HG03342 (cell line): ENCODE measurements around the gene PCDHGA9.
"Not testable (repeated sequence)": the region's sequence is repeated elsewhere in the genome, so short reads cannot be mapped to it uniquely, and the experiment has no call there.

Experiments
- ATAC-seq: cut with Tn5 transposase; IDR thresholded peaks from one replicate; pipeline ENCODE4 v1.9.1; 2021; ENCODE audit warnings: mild to moderate bottlenecking, moderate library complexity; ENCODE audit not compliant: unreplicated experiment

The PCDHGA9 gene

GRCh38 chr5:141402553-141403243 is at the start of gene PCDHGA9:
Gene PCDHGA9, plus strand, starts transcription at chr5:141402778. Its CDS starts 175 bp downstream, at chr5:141402953.
- no peak for ATAC-seq

DNA sequence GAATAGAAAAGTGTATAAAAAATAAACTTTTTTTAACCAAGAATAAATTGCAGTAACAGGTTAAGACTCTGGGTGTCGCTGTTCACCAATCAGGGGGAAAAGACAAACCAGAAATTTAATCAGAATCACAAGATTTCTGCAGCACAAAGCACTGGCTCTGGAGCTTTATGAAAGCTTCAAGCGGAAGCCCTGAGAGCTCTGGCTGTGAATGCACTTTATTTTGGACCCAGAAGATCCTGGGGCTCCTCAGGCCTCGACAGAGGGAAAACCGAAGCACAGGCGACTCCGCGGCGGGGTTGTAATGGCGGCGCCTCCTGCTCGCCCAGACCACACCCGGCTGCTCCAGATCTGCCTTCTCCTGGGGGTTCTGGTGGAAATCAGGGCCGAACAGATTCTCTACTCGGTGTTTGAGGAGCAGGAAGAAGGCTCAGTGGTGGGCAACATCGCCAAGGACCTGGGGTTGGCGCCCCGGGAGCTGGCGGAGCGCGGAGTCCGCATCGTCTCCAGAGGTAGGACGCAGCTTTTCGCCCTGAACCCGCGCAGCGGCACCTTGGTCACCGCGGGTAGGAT is 47.6 kb upstream of the PCDHGA9 start, which contains the start of gene PCDHGA4:
Gene PCDHGA4 (plus strand): TSS at position 122 of the 570 bp plus-strand sequence. CDS start 87 bp downstream, at position 209.
- no peak for ATAC-seq

- ATAC-seq, result no peak
These were observed 46.9 kb upstream of the PCDHGA9 start for GRCh38 chr5:141355641-141356040.

- ATAC-seq, result no peak
These were observed 46.4 kb upstream of the PCDHGA9 start for GRCh38 chr5:141356133-141356532.

GRCh38 chr5:141356950-141357349 is 45.6 kb upstream of the PCDHGA9 start:
- ATAC-seq, result no peak

DNA sequence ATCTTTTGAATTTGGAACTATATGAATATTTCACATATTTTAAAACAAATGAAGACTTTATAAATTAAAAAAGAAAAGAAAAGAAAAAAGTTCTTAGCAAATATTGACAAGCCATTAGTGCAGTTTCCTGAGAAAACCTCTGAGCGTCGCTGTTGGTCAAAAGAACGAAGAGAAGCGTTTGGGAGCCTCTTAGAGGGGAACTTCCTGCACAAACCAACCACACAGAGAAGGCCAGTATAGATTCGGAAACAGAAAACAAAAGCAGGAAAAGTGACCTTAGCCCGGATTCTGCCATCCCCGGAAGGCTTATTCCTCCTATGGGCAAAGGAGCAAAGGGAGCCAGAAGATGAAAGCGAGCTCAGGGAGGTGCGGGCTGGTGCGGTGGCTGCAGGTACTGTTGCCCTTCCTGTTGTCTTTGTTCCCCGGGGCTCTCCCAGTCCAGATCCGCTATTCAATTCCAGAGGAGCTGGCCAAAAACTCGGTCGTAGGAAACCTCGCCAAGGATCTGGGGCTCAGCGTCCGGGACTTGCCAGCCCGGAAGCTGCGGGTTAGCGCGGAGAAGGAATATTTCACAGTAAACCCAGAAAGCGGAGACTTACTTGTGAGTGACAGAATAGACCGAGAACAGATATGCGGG is 42.7 kb upstream of the PCDHGA9 start, which contains the start of gene PCDHGB2:
Gene PCDHGB2 (plus strand): TSS at position 205 of the 637 bp plus-strand sequence. CDS start 142 bp downstream, at position 347.
- no peak for ATAC-seq

DNA sequence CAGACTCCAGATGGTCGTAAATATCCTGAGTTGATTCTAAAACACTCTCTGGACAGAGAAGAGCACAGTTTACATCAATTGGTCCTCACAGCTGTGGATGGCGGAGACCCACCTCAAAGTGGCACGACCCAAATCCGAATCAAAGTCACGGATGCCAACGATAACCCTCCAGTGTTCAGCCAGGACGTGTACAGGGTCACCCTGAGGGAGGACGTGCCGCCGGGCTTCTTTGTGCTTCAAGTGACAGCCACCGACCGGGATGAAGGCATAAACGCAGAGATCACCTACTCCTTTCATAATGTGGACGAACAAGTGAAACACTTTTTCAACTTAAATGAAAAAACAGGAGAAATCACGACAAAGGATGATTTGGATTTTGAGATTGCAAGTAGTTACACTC is 41.9 kb upstream of the PCDHGA9 start:
- ATAC-seq, result no peak

- no peak for ATAC-seq
These were observed 39.9 kb upstream of the PCDHGA9 start for GRCh38 chr5:141362719-141363118.

- ATAC-seq, result no peak
These were observed 38.5 kb upstream of the PCDHGA9 start, which contains the start of gene PCDHGA5 for GRCh38 chr5:141363952-141364660. Gene PCDHGA5, plus strand, starts transcription at chr5:141364162. Its CDS starts 169 bp downstream, at chr5:141364331.

DNA sequence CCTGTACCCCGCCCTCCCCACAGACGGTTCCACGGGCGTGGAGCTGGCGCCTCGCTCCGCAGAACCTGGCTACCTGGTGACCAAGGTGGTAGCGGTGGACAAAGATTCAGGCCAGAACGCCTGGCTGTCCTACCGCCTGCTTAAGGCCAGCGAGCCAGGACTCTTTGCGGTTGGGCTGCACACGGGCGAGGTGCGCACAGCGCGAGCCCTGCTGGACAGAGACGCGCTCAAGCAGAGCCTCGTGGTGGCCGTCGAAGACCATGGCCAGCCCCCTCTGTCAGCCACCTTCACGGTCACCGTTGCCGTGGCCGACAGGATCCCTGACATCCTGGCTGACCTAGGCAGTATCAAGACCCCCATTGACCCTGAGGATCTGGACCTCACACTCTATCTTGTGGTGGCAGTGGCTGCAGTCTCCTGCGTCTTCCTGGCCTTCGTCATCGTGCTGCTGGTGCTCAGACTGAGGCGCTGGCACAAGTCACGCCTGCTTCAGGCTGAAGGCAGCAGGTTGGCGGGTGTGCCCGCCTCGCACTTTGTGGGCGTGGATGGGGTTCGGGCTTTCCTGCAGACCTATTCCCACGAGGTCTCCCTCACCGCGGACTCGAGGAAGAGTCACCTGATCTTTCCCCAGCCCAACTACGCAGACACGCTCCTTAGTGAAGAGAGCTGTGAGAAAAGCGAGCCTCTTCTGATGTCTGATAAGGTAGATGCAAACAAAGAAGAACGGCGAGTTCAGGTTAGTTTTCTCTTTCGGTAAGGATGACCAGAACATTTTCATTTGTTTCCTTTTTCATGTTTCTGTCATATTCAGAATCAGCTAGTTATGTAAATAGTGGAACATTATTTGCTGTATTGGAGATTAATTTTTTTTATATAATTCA is 36.3 kb upstream of the PCDHGA9 start:
- no peak for ATAC-seq

DNA sequence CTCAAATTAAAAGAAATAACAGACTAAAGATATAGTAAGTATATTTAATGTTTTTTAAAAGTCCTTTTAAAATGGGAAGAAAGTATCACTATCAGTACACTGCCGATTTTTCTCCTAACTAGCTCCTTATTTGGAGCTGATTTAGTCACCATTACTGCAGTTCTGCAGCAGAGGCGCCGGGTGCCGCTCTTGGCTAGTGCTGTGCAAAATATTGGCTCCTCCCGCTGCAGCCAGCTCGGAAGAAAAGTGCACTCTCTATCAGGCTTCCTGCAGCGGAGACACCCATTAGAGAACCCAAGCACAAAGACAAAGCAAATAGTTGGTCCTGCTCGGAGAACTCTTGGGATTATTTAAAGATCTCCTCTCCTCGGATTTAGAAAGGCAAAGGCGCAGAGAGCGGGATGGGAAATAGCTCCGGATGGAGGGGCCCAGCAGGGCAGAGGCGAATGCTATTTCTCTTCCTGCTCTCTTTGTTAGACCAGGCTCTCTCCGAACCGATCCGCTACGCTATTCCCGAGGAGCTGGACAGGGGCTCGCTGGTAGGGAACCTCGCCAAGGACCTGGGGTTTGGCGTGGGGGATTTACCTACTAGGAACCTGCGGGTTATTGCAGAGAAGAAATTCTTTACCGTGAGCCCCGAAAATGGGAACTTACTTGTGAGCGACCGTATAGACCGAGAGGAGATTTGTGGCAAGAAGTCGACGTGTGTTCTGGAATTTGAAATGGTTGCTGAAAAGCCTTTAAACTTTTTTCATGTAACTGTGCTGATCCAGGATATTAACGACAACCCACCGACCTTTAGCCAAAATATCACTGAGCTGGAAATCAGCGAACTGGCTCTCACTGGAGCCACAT is 32.4 kb upstream of the PCDHGA9 start, which contains the start of gene PCDHGB3:
Gene PCDHGB3 (plus strand): TSS at position 249 of the 855 bp plus-strand sequence. CDS start 153 bp downstream, at position 402.
- ATAC-seq, result peak; percentile 82

DNA sequence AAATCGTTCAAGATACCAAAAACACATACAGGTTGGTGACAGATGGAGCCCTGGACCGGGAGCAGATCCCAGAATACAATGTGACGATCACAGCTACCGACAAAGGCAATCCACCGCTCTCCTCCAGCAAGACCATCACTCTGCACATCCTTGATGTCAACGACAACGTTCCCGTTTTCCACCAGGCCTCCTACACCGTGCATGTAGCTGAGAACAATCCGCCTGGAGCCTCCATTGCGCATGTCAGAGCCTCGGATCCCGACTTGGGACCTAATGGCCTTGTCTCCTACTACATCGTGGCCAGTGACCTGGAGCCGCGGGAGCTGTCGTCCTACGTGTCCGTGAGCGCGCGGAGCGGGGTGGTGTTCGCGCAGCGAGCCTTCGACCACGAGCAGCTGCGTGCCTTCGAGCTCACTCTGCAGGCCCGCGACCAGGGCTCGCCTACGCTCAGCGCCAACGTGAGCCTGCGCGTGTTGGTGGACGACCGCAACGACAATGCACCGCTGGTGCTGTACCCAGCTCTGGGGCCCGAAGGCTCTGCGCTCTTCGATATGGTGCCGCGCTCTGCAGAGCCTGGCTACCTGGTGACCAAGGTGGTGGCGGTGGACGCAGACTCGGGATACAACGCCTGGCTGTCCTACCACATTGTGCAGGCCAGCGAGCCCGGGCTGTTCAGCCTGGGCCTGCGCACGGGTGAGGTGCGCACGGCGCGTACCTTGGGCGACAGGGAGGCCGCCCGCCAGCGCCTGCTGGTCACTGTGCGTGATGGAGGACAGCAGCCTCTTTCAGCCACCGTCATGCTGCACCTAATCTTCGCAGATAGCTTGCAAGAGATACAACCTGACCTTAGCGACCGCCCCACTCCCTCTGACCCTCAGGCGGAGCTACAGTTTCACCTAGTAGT is 30.8 kb upstream of the PCDHGA9 start:
- no peak for ATAC-seq

- no peak for ATAC-seq
These were observed 28.8 kb upstream of the PCDHGA9 start, which contains the start of gene PCDHGA6 for GRCh38 chr5:141373673-141374317. Gene PCDHGA6, plus strand, starts transcription at chr5:141373891. Its CDS starts 193 bp downstream, at chr5:141374084.

DNA sequence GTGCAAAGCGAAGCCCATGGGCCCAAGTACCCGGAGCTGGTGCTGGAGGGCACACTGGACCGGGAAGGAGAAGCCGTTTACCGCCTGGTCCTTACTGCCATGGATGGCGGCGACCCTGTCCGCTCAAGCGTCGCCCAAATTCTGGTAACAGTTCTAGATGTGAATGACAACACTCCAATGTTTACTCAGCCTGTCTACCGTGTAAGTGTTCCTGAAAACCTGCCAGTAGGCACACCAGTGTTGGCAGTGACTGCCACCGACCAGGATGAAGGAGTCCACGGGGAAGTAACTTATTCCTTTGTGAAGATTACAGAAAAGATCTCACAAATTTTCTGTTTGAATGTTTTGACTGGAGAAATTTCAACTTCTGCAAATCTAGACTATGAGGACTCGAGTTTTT is 28.0 kb upstream of the PCDHGA9 start:
- ATAC-seq, result no peak

DNA sequence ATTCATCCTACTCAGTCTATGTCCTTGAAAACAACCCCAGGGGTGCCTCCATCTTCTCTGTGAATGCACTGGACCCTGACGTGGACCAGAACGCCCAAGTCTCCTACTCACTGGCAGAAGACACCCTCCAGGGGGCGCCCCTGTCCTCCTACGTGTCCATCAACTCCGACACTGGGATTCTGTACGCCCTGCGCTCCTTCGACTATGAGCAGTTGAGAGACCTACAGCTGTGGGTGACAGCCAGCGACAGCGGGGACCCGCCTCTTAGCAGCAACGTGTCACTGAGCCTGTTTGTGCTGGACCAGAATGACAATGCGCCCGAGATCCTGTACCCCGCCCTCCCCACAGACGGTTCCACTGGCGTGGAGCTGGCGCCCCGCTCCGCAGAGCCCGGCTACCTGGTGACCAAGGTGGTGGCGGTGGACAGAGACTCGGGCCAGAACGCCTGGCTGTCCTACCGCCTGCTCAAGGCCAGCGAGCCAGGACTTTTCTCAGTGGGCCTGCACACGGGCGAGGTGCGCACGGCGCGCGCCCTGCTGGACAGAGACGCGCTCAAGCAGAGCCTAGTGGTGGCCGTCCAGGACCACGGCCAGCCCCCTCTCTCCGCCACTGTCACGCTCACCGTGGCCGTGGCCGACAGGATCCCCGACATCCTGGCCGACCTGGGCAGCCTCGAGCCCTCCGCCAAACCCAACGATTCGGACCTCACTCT is 27.0 kb upstream of the PCDHGA9 start:
- not testable (repeated sequence) for ATAC-seq

- no peak for ATAC-seq
These were observed 19.9 kb upstream of the PCDHGA9 start, which contains the start of gene PCDHGA7 for GRCh38 chr5:141382469-141383294. Gene PCDHGA7, plus strand, starts transcription at chr5:141382742. Its CDS starts 158 bp downstream, at chr5:141382900.
